Caki2 (cell line): Measurements from ENCODE around the gene CEP250. TPM values are rescaled to one million over a fixed set of nuclear protein-coding genes. Genes with fewer than 3 reads are reported as not detected.

Experiments used
- DNase-seq: peaks from one replicate; pipeline ENCODE4 v3.0.0-alpha.2; 2015; ENCODE audit warnings: low read depth
- in situ Hi-C: cut with HindIII; loops from 2 replicates; pipeline ENCODE4 v1.10.0; 2016; ENCODE audit warnings: low sequenced_read_pairs, low pct_unique_long_range_greater_than_20kb, mixed read lengths
- total RNA-seq: library from RNA; depleted of rRNA; stranded (reverse); fragments of >200 nt; shearing (Covaris generic); gene quantifications from 2 replicates; pipeline ENCODE4 v1.2.3, GENCODE V29; 2014; ENCODE audit warnings: low replicate concordance

Gene CEP250
- total RNA-seq, 1 experiment from 2014 or later, result 14.8 TPM

DNA sequence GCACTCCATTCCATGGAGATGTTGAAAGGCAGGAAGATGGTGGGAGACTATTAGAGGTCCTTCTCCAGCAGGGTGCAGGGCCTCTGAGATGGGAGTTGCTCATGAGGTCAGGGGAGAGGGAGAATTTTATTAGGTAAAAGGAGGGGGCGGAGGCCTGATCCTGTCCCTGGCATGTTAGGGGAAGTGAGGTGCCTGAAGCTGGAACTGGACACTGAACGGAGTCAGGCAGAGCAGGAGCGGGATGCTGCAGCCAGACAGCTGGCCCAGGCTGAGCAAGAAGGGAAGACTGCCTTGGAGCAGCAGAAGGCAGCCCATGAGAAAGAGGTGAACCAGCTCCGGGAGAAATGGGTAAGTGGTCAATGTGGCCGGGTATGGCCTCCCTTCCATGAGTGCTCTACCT is 24.4 kb downstream of the CEP250 start:
- no peak for DNase-seq
- in situ Hi-C loops, result no loop called here

DNA sequence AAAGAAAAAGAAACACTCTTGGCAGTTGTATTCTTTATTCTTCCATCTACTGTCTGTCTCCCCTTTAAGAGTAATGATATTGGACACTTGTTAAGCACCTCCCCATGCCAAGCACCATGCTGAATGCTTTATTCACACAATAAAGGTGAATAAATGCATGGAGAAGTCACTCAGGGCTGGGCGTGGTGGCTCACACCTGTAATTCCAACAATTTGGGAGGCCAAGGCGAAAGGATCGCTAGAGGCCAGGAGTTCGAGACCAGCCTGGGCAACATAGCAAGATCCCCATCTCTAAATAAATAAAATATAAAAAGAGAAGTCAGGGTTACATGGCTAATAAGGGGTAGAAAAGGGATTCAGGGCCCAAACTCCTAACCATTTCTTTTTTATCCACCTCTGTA is 32.1 kb downstream of the CEP250 start:
- in situ Hi-C loops, result no loop called here
- DNase-seq, result no peak

DNA sequence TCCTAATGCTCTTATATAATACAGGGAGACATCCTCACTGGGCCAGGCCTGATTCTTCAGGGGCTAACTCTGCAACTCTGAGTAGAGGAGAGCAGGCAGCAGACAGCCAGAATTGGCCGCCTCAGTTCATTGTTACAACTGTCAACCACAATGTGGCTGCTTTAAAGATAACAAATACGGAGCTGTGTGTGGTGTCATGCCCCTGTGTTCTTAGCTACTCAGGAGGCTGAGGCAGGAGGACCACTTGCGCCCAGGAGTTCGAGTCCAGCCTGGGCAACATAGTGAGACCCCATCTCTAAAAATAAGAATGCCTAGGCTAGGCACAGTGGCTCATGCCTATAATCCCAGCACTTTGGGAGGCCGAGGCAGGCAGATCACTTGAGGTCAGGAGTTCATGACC is 34.3 kb downstream of the CEP250 start:
- in situ Hi-C loops, result no loop called here

DNA sequence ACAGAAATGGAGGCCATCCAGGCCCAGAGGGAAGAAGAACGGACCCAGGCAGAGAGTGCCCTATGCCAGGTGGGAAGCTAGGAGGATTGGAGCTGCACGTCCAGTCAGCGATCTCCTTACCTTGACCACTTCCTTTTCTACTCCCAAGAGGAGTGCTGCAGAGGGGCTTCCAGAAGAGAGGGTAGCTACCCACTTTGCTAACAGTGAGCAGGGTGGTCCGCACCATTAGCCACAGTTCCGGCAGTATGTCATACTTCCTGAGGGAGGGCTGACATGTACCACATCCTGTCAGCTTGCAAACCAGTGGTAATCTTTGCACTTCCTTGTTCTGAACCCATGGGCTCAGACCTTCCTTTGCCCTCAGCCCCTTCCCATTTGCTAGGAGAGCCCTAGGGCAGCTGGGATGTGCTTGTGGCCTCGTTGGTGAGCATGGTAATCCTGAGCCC is 35.4 kb downstream of the CEP250 start:
- in situ Hi-C loops, result no loop called here
- DNase-seq, result no peak

More for the DNA sequence above, 34.3 kb downstream of the CEP250 start:
- no peak for DNase-seq

DNA sequence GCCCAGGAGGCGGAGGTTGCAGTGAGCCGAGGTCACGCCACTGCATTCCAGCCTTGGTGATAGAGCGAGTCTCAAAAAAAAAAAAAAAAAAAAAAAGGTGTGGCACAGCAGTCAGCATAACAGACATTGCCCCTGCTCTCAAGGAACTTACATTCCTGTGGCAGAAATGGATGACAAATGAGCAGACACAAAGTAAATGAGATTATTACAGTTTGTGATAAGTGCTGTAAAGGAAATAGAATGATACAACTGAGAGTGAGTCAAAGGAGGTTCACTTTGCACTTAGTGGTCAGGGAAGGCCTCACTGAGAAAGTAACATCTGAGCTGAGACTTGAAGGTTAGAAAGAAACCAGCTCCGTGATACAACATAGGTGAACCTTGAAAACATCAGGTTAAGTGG is 36.4 kb downstream of the CEP250 start:
- DNase-seq, result no peak
- in situ Hi-C loops, result no loop called here

DNA sequence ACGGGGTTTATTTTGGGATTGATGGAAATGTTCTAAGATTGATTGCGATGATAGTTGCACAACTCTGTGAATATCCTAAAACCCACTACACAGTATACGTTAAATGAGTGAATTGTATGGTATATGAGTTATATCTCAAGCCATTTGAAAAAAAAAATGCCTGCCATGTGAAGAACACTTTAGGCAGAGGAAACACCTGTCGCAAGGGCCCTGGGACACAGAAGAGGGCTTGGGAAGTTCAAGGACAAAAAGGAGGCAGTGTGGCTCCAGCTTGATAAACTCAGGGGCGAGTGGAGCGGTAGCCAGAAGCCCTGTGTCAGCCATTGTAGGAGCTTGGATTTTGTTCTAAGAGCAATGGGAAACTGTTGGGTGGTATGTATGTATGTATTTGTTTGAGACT is 37.0 kb downstream of the CEP250 start:
- in situ Hi-C loops, result no loop called here
- DNase-seq, result no peak

DNA sequence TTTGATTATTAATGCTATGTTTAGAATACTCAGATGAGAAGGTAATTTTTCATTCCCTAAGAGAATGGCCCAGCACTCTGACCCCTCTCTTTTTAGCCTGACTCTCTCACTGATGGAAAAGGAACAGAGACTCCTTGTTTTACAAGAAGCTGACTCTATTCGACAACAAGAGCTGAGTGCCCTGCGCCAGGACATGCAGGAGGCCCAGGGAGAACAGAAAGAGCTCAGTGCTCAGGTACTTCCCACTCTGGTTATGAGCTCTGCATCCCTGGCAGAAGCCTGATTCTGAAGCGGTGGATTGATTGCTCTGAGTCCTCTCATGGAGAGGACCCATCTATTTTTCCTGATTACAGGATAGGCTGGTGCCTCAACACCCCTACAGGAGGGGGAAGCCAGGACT is 41.1 kb downstream of the CEP250 start:
- in situ Hi-C loops, result no loop called here
- DNase-seq, result no peak

DNA sequence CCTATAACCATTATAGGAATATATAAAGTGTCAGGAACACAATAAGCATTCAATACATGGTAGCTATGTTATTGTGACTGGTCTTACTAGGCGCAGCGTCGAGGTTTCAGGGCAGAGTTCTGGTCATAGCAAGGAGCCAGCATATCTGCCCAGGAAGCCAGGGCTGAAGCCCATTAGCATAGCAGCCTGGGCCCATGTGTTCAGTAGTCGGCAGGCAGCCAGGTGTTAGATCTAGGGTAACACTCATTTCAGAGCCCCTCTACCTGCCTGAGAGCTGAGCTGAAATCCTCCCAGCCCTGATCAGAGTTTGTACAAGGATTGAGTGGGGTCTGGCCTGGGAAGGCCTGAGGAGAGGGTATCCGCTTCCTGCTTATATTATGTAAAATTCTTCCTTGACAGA is 41.9 kb downstream of the CEP250 start:
- in situ Hi-C loops, result no loop called here
- no peak for DNase-seq

DNA sequence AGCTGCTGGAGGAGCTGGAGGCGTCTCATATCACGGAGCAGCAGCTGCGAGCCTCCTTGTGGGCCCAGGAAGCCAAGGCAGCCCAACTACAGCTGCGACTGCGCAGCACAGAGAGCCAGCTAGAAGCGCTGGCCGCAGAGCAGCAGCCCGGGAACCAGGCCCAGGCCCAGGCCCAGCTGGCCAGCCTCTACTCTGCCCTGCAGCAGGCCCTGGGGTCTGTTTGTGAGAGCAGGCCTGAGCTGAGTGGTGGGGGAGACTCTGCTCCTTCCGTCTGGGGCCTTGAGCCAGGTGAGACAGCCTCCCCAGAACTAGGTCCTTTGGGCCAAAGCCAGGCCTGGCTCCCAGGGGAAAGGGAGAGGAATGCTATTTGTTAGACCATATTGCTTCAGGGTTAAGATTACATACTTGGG is 42.4 kb downstream of the CEP250 start:
- in situ Hi-C loops, result no loop called here
- no peak for DNase-seq

DNA sequence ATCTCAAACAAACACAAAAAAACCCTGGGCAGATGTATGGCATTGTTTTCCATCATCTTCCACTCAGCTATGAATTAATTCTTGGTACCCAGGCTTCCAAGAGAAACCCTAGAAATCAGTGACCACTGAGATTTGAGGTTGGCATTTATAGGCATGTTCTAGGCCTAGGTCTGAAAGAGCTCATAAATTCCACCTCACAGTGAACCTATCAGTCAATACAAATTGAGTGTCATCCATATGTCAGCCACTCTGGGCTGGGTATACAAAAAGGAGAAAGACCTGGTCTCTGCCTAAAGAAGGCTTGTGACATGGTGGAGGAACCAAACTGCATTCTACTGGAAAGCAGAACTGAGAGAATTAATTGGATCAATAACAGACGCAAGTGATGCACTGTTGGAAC is 43.9 kb downstream of the CEP250 start:
- in situ Hi-C loops, result no loop called here
- DNase-seq, result no peak

DNA sequence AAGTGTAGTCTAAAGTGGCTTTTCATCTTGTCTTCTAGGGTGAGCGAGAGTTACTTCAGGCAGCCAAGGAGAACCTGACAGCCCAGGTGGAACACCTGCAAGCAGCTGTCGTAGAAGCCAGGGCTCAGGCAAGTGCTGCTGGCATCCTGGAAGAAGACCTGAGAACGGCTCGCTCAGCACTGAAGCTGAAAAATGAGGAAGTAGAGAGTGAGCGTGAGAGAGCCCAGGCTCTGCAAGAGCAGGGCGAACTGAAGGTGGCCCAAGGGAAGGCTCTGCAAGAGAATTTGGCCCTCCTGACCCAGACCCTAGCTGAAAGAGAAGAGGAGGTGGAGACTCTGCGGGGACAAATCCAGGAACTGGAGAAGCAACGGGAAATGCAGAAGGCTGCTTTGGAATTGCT is 47.0 kb downstream of the CEP250 start:
- in situ Hi-C loops, result no loop called here
- no peak for DNase-seq

DNA sequence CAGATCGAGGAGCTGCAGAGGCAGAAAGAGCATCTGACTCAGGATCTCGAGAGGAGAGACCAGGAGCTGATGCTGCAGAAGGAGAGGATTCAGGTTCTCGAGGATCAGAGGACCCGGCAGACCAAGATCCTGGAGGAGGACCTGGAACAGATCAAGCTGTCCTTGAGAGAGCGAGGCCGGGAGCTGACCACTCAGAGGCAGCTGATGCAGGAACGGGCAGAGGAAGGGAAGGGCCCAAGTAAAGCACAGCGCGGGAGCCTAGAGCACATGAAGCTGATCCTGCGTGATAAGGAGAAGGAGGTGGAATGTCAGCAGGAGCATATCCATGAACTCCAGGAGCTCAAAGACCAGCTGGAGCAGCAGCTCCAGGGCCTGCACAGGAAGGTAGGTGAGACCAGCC is 47.9 kb downstream of the CEP250 start:
- in situ Hi-C loops, result no loop called here
- no peak for DNase-seq

DNA sequence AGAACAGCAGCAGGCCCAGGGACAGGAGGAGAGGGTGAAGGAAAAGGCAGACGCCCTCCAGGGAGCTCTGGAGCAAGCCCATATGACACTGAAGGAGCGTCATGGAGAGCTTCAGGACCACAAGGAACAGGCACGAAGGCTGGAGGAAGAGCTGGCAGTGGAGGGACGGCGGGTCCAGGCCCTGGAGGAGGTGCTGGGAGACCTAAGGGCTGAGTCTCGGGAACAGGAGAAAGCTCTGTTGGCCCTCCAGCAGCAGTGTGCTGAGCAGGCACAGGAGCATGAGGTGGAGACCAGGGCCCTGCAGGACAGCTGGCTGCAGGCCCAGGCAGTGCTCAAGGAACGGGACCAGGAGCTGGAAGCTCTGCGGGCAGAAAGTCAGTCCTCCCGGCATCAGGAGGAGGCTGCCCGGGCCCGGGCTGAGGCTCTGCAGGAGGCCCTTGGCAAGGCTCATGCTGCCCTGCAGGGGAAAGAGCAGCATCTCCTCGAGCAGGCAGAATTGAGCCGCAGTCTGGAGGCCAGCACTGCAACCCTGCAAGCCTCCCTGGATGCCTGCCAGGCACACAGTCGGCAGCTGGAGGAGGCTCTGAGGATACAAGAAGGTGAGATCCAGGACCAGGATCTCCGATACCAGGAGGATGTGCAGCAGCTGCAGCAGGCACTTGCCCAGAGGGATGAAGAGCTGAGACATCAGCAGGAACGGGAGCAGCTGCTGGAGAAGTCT is 48.6 kb downstream of the CEP250 start:
- DNase-seq, result no peak
- in situ Hi-C loops, result no loop called here

DNA sequence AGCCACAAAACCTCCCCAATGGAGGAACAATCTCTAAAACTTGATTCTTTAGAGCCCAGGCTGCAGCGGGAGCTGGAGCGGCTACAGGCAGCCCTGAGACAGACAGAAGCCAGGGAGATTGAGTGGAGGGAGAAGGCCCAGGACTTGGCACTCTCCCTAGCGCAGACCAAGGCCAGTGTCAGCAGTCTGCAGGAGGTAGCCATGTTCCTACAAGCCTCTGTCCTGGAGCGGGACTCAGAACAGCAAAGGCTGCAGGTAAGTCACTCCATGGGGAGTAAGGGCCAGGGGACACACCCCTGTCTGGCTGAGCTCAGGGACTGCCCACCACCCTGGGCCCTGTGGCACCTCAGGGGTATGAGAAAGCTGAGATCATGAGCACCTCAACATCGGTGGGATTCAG is 49.4 kb downstream of the CEP250 start:
- in situ Hi-C loops, result no loop called here

DNA sequence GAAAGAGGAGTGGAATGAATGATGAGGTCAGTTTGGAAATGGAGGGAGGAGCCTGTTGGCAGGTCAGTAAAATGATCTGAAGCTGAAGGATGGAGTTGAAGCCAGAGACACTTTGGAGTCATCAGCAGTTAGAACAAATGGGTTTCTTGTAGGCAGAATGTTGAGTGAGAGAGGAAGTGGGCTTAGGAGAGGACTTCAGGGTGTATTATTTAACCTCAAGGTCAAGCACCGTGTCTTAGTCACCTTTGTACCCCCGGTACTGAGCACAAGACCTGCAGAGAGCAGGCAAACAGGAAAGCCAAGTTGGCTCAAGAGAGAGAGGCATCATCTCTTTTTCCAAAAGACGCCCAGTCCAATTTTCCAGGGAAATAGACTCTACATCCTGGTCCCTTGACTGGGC is 50.8 kb downstream of the CEP250 start:
- in situ Hi-C loops, result no loop called here

More for the DNA sequence above, 49.4 kb downstream of the CEP250 start:
- DNase-seq, result no peak

DNA sequence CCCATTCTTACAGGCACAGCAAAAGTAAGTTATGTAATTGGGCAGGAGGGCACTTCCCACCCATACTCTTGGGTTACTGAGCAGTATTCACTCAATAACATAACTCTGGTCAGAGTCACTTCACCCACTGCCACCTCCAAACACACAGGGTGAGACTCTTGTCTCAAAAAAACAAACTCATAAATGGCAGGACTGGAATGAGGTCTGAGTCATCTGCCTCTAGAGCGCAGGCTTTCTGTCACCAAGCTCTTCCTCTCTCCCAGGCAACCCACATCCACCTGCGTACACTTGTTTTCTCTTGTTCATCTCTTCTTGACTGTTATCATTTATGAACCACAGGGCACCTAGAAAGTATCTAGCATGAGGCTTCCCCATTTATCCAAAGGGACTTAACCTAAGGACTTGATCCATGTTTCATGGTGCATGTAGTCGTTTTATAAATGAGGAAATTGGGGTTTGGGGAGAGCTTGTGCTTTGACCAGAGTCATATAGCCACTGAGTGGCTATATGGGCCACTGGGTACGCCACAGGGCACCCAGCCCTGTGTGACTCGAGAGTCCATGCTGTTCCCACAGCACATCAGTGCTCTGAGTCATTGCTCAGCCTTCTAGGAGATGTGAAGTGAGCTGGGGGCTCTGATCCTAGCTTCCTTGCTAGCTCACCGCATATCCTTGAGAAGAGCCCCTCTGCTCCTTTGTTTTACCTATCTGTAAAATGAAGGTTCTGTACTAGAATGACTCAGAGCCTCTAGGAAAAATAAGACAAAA is 51.7 kb downstream of the CEP250 start:
- DNase-seq, result no peak
- in situ Hi-C loops, result no loop called here

More for the DNA sequence above, 50.8 kb downstream of the CEP250 start:
- DNase-seq, result no peak

DNA sequence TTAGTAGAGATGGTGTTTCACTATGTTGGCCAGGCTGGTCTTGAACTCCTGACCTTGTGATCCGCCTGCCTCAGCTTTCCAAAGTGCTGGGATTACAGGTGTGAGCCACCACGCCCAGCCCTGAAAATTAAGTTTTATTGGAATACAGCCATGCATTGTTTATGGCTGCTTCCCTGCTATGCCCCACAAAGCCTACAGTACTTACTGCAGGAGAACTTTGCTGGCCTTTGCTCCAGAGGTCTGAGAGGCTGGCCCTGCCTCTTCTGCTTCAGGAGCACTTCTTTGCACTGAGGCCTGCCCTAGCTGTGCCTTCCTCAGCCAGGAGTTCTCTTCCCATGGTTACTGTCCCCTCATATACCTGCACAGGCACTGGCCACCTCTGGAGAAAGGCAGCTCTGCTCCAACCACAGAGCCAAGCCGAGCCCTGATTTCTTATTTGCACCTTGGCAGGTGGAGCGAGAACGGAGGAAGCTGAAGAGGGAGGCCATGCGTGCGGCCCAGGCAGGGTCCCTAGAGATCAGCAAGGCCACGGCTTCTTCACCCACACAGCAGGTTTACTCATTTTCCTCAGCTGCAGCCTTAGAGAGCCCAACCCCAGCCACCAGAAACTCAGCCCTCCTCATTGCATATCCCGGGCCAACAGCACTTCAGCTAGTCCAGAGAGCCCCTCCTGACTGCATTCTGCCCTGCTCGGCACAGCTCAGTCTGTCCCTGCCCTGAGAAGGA is 53.3 kb downstream of the CEP250 start:
- in situ Hi-C loops, result no loop called here
- no peak for DNase-seq

DNA sequence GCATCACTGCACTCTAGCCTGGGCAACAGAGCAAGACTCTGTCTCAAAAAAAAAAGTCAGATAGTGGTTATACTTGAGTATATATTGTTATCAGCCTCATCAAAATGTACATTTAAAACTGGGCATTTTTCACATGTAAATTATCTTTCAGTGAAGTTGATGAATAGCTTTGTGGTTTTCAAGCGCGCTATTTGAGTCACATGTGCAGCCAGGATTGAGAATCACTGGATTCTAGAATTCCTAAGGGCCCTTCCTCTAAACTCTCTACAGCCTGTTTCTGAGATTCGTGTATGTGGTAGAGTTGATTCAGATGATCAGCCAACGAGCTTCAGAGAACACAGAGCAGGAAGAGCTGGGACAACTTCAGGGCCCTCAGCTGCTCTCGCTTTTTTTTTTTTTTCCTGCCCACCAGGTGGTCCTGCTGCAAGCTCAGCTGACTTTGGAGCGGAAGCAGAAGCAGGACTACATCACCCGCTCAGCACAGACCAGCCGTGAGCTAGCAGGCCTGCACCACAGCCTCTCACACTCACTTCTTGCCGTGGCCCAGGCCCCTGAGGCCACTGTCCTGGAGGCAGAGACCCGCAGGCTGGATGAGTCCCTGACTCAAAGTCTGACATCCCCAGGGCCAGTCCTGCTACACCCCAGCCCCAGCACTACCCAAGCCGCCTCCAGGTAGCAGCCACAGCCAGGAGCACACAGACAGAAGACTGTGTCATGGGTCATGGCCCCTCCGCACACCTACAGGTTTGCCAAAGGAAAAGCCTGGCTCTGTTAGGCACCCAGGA is 55.7 kb downstream of the CEP250 start:
- no peak for DNase-seq
- in situ Hi-C loops, result no loop called here
